Smooth muscle cell (in vitro differentiated cells): ENCODE results near the gene COPB1. TPM values are rescaled to one million over a fixed set of nuclear protein-coding genes. Genes with fewer than 3 reads are reported as not detected.
A peak's percentile ranks its signal among the peaks of the same experiment; 100 is the strongest.

Experiments
- DNase-seq: peaks from one replicate; lab custom pipeline; 2025; ENCODE audit not compliant: unreplicated experiment; lab: John Stamatoyannopoulos, UW
- H2AFZ ChIP-seq: fragments of 200-600 bp; sonication (generic); 2 replicates; pipeline ENCODE4 v1.6.0; 2016; ENCODE audit warnings: antibody characterized with exemption, low read depth, mild to moderate bottlenecking
- H3F3A ChIP-seq: fragments of 200-600 bp; sonication (generic); 2 replicates; pipeline ENCODE4 v1.6.0; 2017; ENCODE audit warnings: antibody characterized with exemption, low read depth
- H3K27ac ChIP-seq: fragments of 200-600 bp; sonication (generic); 2 replicates; pipeline ENCODE4 v1.5.1; 2016; ENCODE audit warnings: low read depth, mild to moderate bottlenecking
- H3K27me3 ChIP-seq: fragments of 200-600 bp; sonication (generic); 2 replicates; pipeline ENCODE4 v1.6.1; 2016; ENCODE audit warnings: low read depth, mild to moderate bottlenecking
- H3K36me3 ChIP-seq: fragments of 200-600 bp; sonication (generic); 2 replicates; pipeline ENCODE4 v1.5.1; 2016; ENCODE audit warnings: low read depth
- H3K4me1 ChIP-seq: fragments of 200-600 bp; sonication (generic); 2 replicates; pipeline ENCODE4 v1.5.1; 2016; ENCODE audit warnings: low read depth
- H3K4me2 ChIP-seq: fragments of 200-600 bp; sonication (generic); 2 replicates; pipeline ENCODE4 v1.6.0; 2016; ENCODE audit warnings: mild to moderate bottlenecking
- H3K4me3 ChIP-seq: fragments of 200-600 bp; sonication (generic); 2 replicates; pipeline ENCODE4 v1.5.1; 2016; ENCODE audit warnings: mild to moderate bottlenecking
- H3K79me2 ChIP-seq: fragments of 200-600 bp; sonication (generic); 2 replicates; pipeline ENCODE4 v1.6.0; 2016; ENCODE audit warnings: low read depth, mild to moderate bottlenecking
- H3K9ac ChIP-seq: fragments of 200-600 bp; sonication (generic); 2 replicates; pipeline ENCODE4 v1.6.0; 2016; ENCODE audit warnings: low read depth
- H3K9me3 ChIP-seq: fragments of 200-600 bp; sonication (generic); replicated peaks from 2 replicates; pipeline ENCODE4 v1.5.1; 2016; ENCODE audit warnings: low read depth
- H4K20me1 ChIP-seq: fragments of 200-600 bp; sonication (generic); 2 replicates; pipeline ENCODE4 v1.6.0; 2016; ENCODE audit warnings: low read depth
- CTCF ChIP-seq: fragments of 200-600 bp; sonication (generic); IDR thresholded peaks from 2 replicates; pipeline ENCODE4 v1.5.1; 2017; ENCODE audit warnings: borderline replicate concordance, mild to moderate bottlenecking, antibody characterized with exemption; ENCODE audit not compliant: insufficient read depth, poor library complexity, severe bottlenecking
- WGBS: methylation state at CpG from one replicate; pipeline ENCODE4 v1.1.7; 2016; ENCODE audit warnings: low lambda C conversion rate; 5-methylcytosine and 5-hydroxymethylcytosine counted together
- polyA plus RNA-seq: library from polyadenylated mRNA; unstranded; fragments of >200 nt; fragmentation: Nextera tagmentation; extraction: Ambion mirVana; gene quantifications from 2 replicates; pipeline ENCODE4 v1.2.1, GENCODE V29; 2016
- total RNA-seq: library from RNA; depleted of rRNA; stranded (reverse); fragments of >200 nt; gene quantifications from 2 replicates; pipeline ENCODE4 v1.2.3, GENCODE V29; 2014

The COPB1 gene
- total and polyA plus RNA-seq, 2 experiments from 2014 or later: 135 to 299 TPM

- no peaks in the 10 kb centered on the region for H3K4me1 ChIP-seq
- no peaks in the 10 kb centered on the region for H3F3A ChIP-seq
- H3K4me3 ChIP-seq: no peak overlapping the region
- no peak for DNase-seq
- H3K9ac ChIP-seq: no peak overlapping the region
- no peaks in the 10 kb centered on the region for H3K79me2 ChIP-seq
- H3K27ac ChIP-seq: no peak overlapping the region
- WGBS: 83% methylated on average over 1 of the region's 1 CpG
- no peak overlapping the region for H2AFZ ChIP-seq
- no peaks in the 10 kb centered on the region for H4K20me1 ChIP-seq
- H3K27me3 ChIP-seq: no peaks in the 10 kb centered on the region
- no peak for TF ChIP-seq CTCF
- H3K36me3 ChIP-seq: peaks cover 6% of the 10 kb centered on the region
- H3K9me3 ChIP-seq: no peaks in the 10 kb centered on the region
- no peak overlapping the region for H3K4me2 ChIP-seq
These were observed 50.3 kb downstream of the COPB1 start for GRCh38 chr11:14449302-14449714.

DNA sequence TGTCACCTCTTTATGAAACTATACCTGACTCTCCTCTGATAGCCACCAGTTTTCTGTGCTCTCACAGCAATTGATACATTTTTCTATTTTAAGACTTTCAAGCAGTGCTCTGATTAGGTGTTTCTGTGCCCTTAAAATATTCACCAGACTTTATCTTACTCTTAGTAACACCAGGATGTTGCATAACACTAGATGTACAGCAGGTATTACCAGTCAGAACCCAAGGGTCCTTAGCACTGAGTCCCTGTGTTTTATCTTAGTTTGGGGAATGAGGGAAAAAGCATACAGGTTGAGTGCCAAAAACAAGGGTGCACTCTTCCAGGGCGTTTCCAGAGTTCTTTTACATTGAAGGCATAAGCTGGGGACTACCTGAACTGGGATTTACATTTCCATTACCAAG, 51.4 kb downstream of the COPB1 start:
- H3K4me1 ChIP-seq: no peaks in the 10 kb centered on the region
- peaks cover 6% of the 10 kb centered on the region for H3K36me3 ChIP-seq

GRCh38 chr11:14446701-14447169, 52.9 kb downstream of the COPB1 start:
- H2AFZ ChIP-seq: no peak overlapping the region
- H3K36me3 ChIP-seq: no peaks in the 10 kb centered on the region
- H3K4me3 ChIP-seq: no peak overlapping the region
- no peaks in the 10 kb centered on the region for H3K79me2 ChIP-seq
- no peak for TF ChIP-seq CTCF
- H3K9ac ChIP-seq: no peak overlapping the region
- H3K4me2 ChIP-seq: no peak overlapping the region
- H3K27me3 ChIP-seq: no peaks in the 10 kb centered on the region
- H3K27ac ChIP-seq: peak overlapping the region; percentile 60
- H3K9me3 ChIP-seq: no peaks in the 10 kb centered on the region
- no peaks in the 10 kb centered on the region for H3F3A ChIP-seq
- DNase-seq: no peak
- no peaks in the 10 kb centered on the region for H4K20me1 ChIP-seq
- no peaks in the 10 kb centered on the region for H3K4me1 ChIP-seq

More for the DNA sequence above, 51.4 kb downstream of the COPB1 start:
- H3K27me3 ChIP-seq: no peaks in the 10 kb centered on the region
- no peaks in the 10 kb centered on the region for H3F3A ChIP-seq
- no peak overlapping the region for H3K4me3 ChIP-seq
- H3K79me2 ChIP-seq: no peaks in the 10 kb centered on the region
- no peaks in the 10 kb centered on the region for H4K20me1 ChIP-seq
- no peaks in the 10 kb centered on the region for H3K9me3 ChIP-seq
- H3K4me2 ChIP-seq: no peak overlapping the region
- no peak overlapping the region for H2AFZ ChIP-seq
- no peak overlapping the region for H3K27ac ChIP-seq
- WGBS: 88% methylated on average over 1 of the region's 1 CpG
- no peak overlapping the region for H3K9ac ChIP-seq
- no peak for DNase-seq
- TF ChIP-seq CTCF: no peak
